Measurements from ENCODE around the gene DLX5.

The DLX5 gene

DNA sequence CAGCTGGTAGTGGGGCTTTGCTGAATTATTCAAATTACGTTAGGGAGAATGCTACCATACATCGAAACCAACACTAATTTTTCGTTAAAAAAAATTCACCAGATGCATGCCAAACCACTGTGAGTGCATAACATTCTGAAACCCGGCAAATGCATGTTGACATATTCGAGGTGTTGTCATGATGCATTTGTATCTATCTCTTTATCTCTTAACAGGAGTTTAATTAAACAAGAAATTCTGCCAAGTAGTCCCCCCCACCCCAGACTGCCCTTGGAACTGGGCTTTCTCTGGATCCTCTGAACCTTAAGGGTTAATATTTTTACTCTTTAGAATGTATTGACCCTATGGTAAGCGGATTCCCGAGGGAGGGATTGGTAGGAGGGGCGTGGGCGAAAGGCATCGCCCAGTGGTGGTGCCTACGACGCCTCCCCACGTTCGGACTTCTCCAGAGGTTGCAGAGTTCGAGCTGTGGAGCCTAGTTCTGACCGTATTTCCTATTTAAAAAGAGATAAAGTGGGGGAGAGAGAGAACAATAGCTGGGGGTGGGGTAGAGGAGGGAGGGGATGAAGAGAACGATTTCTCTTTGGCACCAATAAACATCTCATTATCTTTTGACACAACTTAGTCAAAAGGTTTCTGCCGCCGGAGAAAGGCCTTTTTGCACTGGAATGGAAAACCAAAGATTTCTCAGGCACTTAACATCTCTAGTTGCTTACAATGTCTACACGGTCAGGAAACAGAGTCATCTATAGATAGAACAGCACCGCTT is 12.1 kb downstream of the DLX5 start:
- H3K4me3 ChIP-seq (replicated peaks; ENCODE audit: low read depth, low read length), result no peak overlapping the region
- TF ChIP-seq, protein P1, sequence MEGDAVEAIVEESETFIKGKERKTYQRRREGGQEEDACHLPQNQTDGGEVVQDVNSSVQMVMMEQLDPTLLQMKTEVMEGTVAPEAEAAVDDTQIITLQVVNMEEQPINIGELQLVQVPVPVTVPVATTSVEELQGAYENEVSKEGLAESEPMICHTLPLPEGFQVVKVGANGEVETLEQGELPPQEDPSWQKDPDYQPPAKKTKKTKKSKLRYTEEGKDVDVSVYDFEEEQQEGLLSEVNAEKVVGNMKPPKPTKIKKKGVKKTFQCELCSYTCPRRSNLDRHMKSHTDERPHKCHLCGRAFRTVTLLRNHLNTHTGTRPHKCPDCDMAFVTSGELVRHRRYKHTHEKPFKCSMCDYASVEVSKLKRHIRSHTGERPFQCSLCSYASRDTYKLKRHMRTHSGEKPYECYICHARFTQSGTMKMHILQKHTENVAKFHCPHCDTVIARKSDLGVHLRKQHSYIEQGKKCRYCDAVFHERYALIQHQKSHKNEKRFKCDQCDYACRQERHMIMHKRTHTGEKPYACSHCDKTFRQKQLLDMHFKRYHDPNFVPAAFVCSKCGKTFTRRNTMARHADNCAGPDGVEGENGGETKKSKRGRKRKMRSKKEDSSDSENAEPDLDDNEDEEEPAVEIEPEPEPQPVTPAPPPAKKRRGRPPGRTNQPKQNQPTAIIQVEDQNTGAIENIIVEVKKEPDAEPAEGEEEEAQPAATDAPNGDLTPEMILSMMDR (IDR thresholded peaks at IDR 0.05; ENCODE audit: low read length, missing control alignments), result no peak
- no peak for DNase-seq (ENCODE audit: low read depth)

DNA sequence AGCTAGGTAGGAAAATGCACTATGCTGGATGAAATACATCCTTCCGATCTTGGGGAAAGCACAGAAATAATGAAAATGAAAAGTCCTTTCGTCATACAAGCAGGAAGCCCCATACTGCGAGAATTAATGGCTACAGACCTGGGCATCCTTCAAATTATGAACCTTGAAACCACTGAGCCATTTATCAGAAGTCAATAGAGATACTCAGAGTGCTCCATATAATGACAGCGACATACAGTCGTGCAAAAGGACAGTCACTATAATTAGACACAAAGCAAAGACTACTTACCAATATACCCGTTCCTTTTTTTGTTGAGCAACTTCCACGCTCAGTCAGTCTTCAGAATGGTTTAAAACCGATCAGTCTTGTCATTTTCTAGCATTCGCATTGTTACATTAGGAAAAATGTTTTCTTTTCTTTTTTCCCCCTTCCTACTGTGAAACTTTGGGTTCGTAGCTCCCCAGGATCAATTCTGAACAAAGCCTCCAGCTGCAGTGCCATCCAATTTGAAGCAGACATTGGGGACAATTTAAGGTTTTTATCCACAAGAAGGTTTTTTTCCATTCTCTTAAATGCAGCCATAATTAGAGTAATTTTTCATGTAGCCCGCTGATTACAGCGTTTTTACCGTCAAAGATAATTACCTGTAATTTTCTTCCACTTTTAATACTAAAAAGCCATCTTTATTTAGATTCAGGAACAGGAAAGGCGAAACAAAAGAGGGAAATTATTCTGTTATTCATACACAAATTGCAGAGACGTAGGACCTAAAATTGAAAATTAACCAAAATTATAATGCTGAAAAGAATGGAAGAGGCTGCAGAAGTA is 12.9 kb downstream of the DLX5 start:
- no peak overlapping the region for H3K4me3 ChIP-seq (replicated peaks; ENCODE audit: low read depth, low read length)
- no peak for DNase-seq (ENCODE audit: low read depth)
- TF ChIP-seq, protein P1 (IDR thresholded peaks at IDR 0.05; ENCODE audit: low read length, missing control alignments), result no peak

DNA sequence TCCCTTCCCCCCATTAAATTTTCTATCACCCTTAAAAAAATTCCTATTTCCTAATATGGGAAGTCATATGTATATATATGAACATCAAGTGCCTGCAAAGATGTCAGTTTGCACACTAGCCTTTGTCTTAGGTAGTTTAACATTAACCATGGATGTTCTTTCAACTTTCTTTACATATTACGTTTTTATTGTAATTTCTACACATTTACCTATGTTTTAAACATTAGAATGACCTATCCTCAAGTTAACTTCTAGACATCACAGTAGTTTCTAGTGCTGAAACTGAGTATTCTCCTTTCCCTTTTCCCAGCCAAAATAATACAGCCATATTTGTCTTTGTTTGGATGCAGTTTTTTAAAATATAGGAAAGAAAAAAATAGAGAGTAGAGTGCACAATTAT is 13.5 kb downstream of the DLX5 start:
- TF ChIP-seq, protein P1 (IDR thresholded peaks at IDR 0.05; ENCODE audit: low read length, missing control alignments), result no peak
- DNase-seq (ENCODE audit: low read depth), result no peak
- H3K4me3 ChIP-seq (replicated peaks; ENCODE audit: low read depth, low read length), result no peak overlapping the region

DNA sequence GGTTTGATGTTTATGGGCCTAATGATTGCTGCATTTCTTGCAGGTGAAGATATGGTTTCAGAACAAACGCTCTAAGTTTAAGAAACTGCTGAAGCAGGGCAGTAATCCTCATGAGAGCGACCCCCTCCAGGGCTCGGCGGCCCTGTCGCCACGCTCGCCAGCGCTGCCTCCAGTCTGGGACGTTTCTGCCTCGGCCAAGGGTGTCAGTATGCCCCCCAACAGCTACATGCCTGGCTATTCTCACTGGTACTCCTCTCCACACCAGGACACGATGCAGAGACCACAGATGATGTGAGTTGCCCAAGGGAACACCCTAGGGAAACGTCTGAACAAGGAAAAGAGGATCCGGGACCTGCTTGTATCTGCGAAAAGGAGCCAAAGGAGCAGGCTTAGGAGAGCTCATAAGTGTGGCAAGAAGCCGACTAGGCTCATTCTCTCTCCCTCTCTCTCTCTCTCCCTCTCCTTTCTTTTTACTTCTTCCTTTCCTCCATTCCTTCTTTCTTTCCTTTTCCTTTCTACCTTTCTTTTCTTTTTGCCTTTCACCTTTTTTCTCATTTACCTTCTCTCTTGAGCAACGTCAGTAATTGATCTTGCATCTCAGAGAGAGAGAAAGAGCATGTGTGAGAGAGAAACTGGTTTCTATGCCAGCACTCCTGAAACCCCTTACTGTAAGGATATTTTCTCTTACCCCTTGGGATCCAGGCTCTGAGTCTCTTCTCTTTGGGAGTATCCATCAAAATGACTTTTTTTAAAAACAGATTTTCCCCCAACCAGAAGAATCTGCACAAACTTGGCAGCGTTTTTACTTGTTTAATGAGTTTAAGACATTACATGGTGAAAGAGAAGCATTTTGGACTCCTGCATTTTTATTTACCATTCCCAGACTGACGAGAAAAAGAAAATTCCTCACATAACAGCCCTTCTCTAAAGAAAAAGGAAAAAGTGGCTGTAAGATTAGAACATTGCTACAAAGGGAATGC is 14.6 kb downstream of the DLX5 start:
- TF ChIP-seq, protein P1 (IDR thresholded peaks at IDR 0.05; ENCODE audit: low read length, missing control alignments), result no peak
- no peak overlapping the region for H3K4me3 ChIP-seq (replicated peaks; ENCODE audit: low read depth, low read length)
- DNase-seq (ENCODE audit: low read depth), result no peak

DNA sequence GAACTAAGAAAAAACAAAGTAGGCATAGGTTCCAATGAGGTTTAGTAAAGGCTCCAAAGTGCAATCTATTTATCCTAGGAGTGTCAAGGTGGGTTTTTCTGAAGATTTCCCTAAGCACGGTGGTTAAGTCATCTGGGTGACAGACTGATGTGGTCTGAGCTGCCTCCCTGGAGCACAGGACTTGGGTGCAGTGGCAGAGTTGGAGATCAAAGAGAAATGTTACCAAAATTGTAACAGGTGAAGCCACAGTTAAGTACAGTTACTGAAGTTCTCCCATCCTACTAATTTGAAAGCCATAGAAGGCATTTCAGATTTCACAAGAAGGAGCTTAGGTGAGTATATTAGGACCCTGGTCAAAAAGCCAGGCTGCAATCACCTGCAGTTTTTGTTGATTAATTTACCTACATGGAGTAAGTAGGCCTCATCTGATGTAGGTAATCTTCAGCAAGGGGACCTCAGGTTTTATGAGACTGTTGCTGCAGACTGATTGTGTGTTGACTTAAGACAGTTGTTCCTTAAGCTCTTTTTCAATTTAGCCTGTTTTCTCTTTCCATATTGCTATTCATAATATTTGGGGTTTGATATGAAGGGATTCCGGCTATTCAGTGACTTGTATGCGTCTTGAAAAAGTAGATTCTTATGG is 16.2 kb downstream of the DLX5 start:
- no peak overlapping the region for H3K4me3 ChIP-seq (replicated peaks; ENCODE audit: low read depth, low read length)
- TF ChIP-seq, protein P1 (IDR thresholded peaks at IDR 0.05; ENCODE audit: low read length, missing control alignments), result no peak
- DNase-seq (ENCODE audit: low read depth), result no peak

DNA sequence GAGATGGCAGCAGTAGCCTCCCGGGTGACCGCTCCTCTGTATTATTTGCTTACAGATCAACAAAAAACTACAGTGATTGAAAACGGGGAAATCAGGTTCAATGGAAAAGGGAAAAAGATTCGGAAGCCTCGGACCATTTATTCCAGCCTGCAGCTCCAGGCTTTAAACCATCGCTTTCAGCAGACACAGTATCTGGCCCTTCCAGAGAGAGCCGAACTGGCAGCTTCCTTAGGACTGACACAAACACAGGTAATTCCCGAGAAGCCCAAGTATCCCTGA is 17.1 kb downstream of the DLX5 start:
- no peak overlapping the region for H3K4me3 ChIP-seq (replicated peaks; ENCODE audit: low read depth, low read length)
- no peak for DNase-seq (ENCODE audit: low read depth)
- TF ChIP-seq, protein P1 (IDR thresholded peaks at IDR 0.05; ENCODE audit: low read length, missing control alignments), result no peak
